GM12892 (cell line): ENCODE results near the gene NPAS3.

Experiments
- POLR2A ChIP-seq: IDR thresholded peaks from 2 replicates; pipeline ENCODE4 v1.6.1; 2011; ENCODE audit warnings: low read depth, low read length, control low read depth
- POLR2AphosphoS5 ChIP-seq: IDR thresholded peaks from 2 replicates; pipeline ENCODE4 v1.6.1; 2011; ENCODE audit warnings: low read depth, low read length, control low read depth

DNA sequence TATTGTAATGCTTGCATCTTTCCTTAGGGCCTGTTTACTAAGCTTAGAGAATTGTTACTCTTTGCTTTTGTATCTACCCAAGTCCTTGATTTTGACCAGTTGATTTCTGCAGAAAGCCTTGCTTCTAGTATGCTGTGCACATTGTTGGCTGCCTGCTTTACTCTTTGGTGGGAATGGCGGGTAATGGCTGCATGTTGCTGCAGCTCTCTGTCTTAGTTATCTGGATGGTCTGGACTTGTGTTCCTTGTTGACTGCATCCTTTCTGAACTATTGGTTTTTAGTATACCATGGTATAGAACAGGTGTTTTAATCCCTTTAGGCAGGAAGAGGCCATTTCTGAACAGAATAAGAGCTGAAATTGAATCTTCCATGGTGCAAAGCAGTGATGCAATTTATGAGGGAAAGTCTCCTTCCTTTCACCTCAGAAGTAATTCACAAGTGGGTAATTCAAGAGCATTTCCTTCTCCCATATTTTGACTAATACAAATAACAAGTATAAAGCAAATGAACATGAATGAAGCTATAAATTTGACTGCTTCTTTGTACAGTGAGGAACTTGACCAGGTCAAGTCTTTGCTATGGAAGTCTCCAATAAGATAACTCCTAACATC is 466.4 kb downstream of the NPAS3 start:
- TF ChIP-seq POLR2A (no peak), POLR2AphosphoS5 (no peak)
